HCT116 (cell line): ENCODE results near the gene AQP1. TPM values are rescaled to one million over a fixed set of nuclear protein-coding genes. Genes with fewer than 3 reads are reported as not detected.

Experiments
- ATAC-seq: fragments of 200-7000 bp; cut with Tn5 transposase; 2 replicates; pipeline ENCODE4 v1.9.1; 2020; ENCODE audit warnings: mild to moderate bottlenecking, moderate library complexity
- BruUV-seq: library from RNA; stranded (reverse); fragments of 400-500 nt; replicated peaks from 2 replicates; lab custom pipeline; 2021; lab: Mats Ljungman, UMichigan
- CTCF ChIA-PET: fragments of 300-600 bp; sonication (Branson Sonifier 250); formaldehyde crosslinking; loops from one replicate; lab custom pipeline; 2021; ENCODE audit warnings: antibody characterized with exemption; lab: Charles Lee
- POLR2A ChIA-PET: fragments of 300-600, 350-600 bp; sonication (Branson Sonifier 250); formaldehyde crosslinking; loops from one replicate; lab custom pipeline; 2021; ENCODE audit warnings: antibody characterized with exemption; lab: Charles Lee
- RAD21 ChIA-PET, 2 experiments: fragments of 300-600 bp; sonication (Branson Sonifier 250); formaldehyde crosslinking; loops; one replicate each; lab custom pipeline; 2023; ENCODE audit warnings: low total read pairs in 2 of 2; ENCODE audit not compliant: uncharacterized antibody in 2 of 2, unreplicated experiment in 2 of 2, low non-redundant PET in 1 of 2; lab: Charles Lee
- DNase-seq: peaks from one replicate; pipeline ENCODE4 v3.0.0-alpha.2; 2010; ENCODE audit warnings: low read depth, low spot score
- H2AFZ ChIP-seq: fragments of 200-600 bp; shearing (Covaris generic), sonication (generic); 2 replicates; pipeline ENCODE4 v1.6.1; 2017; ENCODE audit warnings: low read depth, mixed run types, mixed read lengths, antibody characterized with exemption, low read length; ENCODE audit not compliant: poor library complexity, severe bottlenecking
- H3K27ac ChIP-seq: 2 replicates; pipeline ENCODE4 v1.5.1; 2012; ENCODE audit warnings: low read depth, low read length
- H3K27me3 ChIP-seq: fragments of 200-600 bp; sonication (generic); 2 replicates; pipeline ENCODE4 v1.6.1; 2016; ENCODE audit warnings: mixed run types, low read length, mixed read lengths; ENCODE audit not compliant: insufficient read depth
- H3K36me3 ChIP-seq, 2 experiments: fragments of 200-500 bp in 1 of 2; fragments of 200-600 bp in 1 of 2; sonication (Bioruptor generic) in 1 of 2; sonication (generic) in 1 of 2; 2 replicates each; pipeline versions ENCODE4 v1.5.1 to v1.6.1; 2014 to 2016; ENCODE audit warnings: low read length in 2 of 2, inconsistent platforms in 1 of 2, mixed read lengths in 1 of 2, mixed run types in 1 of 2; ENCODE audit not compliant: insufficient read depth in 2 of 2, control insufficient read depth in 1 of 2
- H3K4me1 ChIP-seq, 2 experiments: fragments of 200-600 bp in 1 of 2; sonication (generic) in 1 of 2; 2 replicates each; pipeline versions ENCODE4 v1.5.1 to v1.6.1; 2012 to 2017; ENCODE audit warnings: low read length in 2 of 2, inconsistent platforms in 1 of 2, mild to moderate bottlenecking in 1 of 2, mixed read lengths in 1 of 2, mixed run types in 1 of 2, moderate library complexity in 1 of 2; ENCODE audit not compliant: insufficient read depth in 2 of 2, control insufficient read depth in 1 of 2
- H3K4me2 ChIP-seq: fragments of 200-600 bp; sonication (generic); 2 replicates; pipeline ENCODE4 v1.6.1; 2017; ENCODE audit warnings: mixed run types, low read length, mixed read lengths
- H3K4me3 ChIP-seq, 2 experiments: fragments of 200-600 bp in 1 of 2; sonication (generic) in 1 of 2; replicated peaks in 1 of 2; 2 replicates each; pipeline ENCODE4 v1.5.1; 2011 to 2016; ENCODE audit warnings: low read length in 2 of 2, control low read depth in 1 of 2, low read depth in 1 of 2, mild to moderate bottlenecking in 1 of 2, mixed read lengths in 1 of 2, mixed run types in 1 of 2
- H3K79me2 ChIP-seq: fragments of 200-600 bp; sonication (generic); 2 replicates; pipeline ENCODE4 v1.6.1; 2017; ENCODE audit warnings: mild to moderate bottlenecking, mixed run types, low read length, moderate library complexity, mixed read lengths; ENCODE audit not compliant: insufficient read depth
- H3K9ac ChIP-seq: fragments of 200-600 bp; sonication (generic); 2 replicates; pipeline ENCODE4 v1.6.1; 2016; ENCODE audit warnings: low read length, mixed read lengths
- H3K9me2 ChIP-seq: fragments of 200-600 bp; sonication (generic), shearing (Covaris generic); 2 replicates; pipeline ENCODE4 v1.6.1; 2017; ENCODE audit warnings: mixed run types, mild to moderate bottlenecking, moderate library complexity; ENCODE audit not compliant: insufficient read depth
- H3K9me3 ChIP-seq, 2 experiments: fragments of 200-500 bp in 1 of 2; fragments of 200-600 bp in 1 of 2; sonication (Bioruptor generic) in 1 of 2; sonication (generic) in 1 of 2; 2 replicates each; pipeline ENCODE4 v1.6.1; 2014 to 2017; ENCODE audit warnings: low read length in 2 of 2, mixed read lengths in 2 of 2, inconsistent platforms in 1 of 2, low read depth in 1 of 2, mild to moderate bottlenecking in 1 of 2, mixed run types in 1 of 2, moderate library complexity in 1 of 2; ENCODE audit not compliant: control insufficient read depth in 1 of 2, insufficient read depth in 1 of 2
- H4K20me1 ChIP-seq: fragments of 200-600 bp; sonication (generic), shearing (Covaris generic); 2 replicates; pipeline ENCODE4 v1.6.1; 2017; ENCODE audit warnings: mixed run types, mild to moderate bottlenecking, moderate library complexity; ENCODE audit not compliant: insufficient read depth
- EGR1 ChIP-seq: IDR thresholded peaks from 2 replicates; pipeline ENCODE4 v1.6.1; 2012; ENCODE audit warnings: low read depth
- ELF1 ChIP-seq: IDR thresholded peaks from 2 replicates; pipeline ENCODE4 v1.6.1; 2012; ENCODE audit warnings: low read depth, borderline replicate concordance
- EZH2 ChIP-seq: fragments of 200-600 bp; sonication (generic); IDR thresholded peaks from 2 replicates; pipeline ENCODE4 v1.6.1; 2017; ENCODE audit warnings: antibody characterized with exemption, mixed run types
- FOSL1 ChIP-seq: IDR thresholded peaks from 2 replicates; pipeline ENCODE4 v1.6.1; 2012; ENCODE audit warnings: low read depth
- JUND ChIP-seq: IDR thresholded peaks from 2 replicates; pipeline ENCODE4 v1.6.1; 2012
- POLR2A ChIP-seq: IDR thresholded peaks from 2 replicates; pipeline ENCODE4 v1.7.0; 2011; ENCODE audit warnings: borderline replicate concordance; ENCODE audit not compliant: insufficient read depth, insufficient read length; ENCODE audit errors: extremely low read depth
- POLR2AphosphoS5 ChIP-seq: IDR thresholded peaks from 2 replicates; pipeline ENCODE4 v1.6.1; 2011; ENCODE audit warnings: mild to moderate bottlenecking, low read depth, low read length, moderate library complexity
- RAD21 ChIP-seq: IDR thresholded peaks from 2 replicates; pipeline ENCODE4 v1.6.1; 2012; ENCODE audit warnings: low read depth, mild to moderate bottlenecking
- SIN3A ChIP-seq: IDR thresholded peaks from 2 replicates; pipeline ENCODE4 v1.6.1; 2012; ENCODE audit warnings: low read depth
- SP1 ChIP-seq: IDR thresholded peaks from 2 replicates; pipeline ENCODE4 v1.6.1; 2012; ENCODE audit warnings: low read depth
- TCF7L2 ChIP-seq: IDR thresholded peaks from 2 replicates; pipeline ENCODE4 v1.7.0; 2011; ENCODE audit warnings: borderline replicate concordance, inconsistent platforms; ENCODE audit not compliant: insufficient read depth, insufficient read length; ENCODE audit errors: extremely low read depth
- YY1 ChIP-seq: IDR thresholded peaks from 2 replicates; pipeline ENCODE4 v1.6.1; 2011; ENCODE audit warnings: low read length, low read depth, moderate library complexity, mild to moderate bottlenecking; ENCODE audit not compliant: insufficient replicate concordance; ENCODE audit errors: extremely low read depth
- ZNF274 ChIP-seq: fragments of 200-500 bp; sonication (Bioruptor generic); IDR thresholded peaks from 2 replicates; pipeline ENCODE4 v1.6.1; 2014; ENCODE audit warnings: mild to moderate bottlenecking, low read depth, low read length, inconsistent platforms
- intact Hi-C: fragments of 100-400 bp; cut with micrococcal nuclease; formaldehyde crosslinking; loops from 2 replicates; pipeline ENCODE4 v1.10.0; 2022
- total RNA-seq: library from RNA; stranded (reverse); gene quantifications from one replicate; pipeline ENCODE4 v1.2.1, GENCODE V29; 2021; ENCODE audit not compliant: unreplicated experiment
- TF ChIP-seq, protein P1 (sequence below), 3 experiments: fragments of 200-600 bp in 1 of 3; sonication (generic) in 1 of 3; IDR thresholded peaks in 2 of 3; conservative IDR thresholded peaks in 1 of 3; 2 replicates each; pipeline ENCODE4 v1.5.1; 2012 to 2017; ENCODE audit warnings: low read depth in 2 of 3, low read length in 2 of 3, antibody characterized with exemption in 1 of 3, borderline replicate concordance in 1 of 3, control low read depth in 1 of 3, mild to moderate bottlenecking in 1 of 3, mixed read lengths in 1 of 3, mixed run types in 1 of 3, moderate library complexity in 1 of 3; ENCODE audit not compliant: insufficient read depth in 1 of 3
- TF ChIP-seq, protein P2 (sequence below): IDR thresholded peaks from 2 replicates; pipeline ENCODE4 v1.6.1; 2012
- TF ChIP-seq, protein P3 (sequence below): IDR thresholded peaks from 2 replicates; pipeline ENCODE4 v1.6.1; 2012
- TF ChIP-seq, protein P4 (sequence below): IDR thresholded peaks from 2 replicates; pipeline ENCODE4 v1.6.1; 2011; ENCODE audit warnings: mild to moderate bottlenecking, low read length, moderate library complexity; ENCODE audit not compliant: insufficient replicate concordance; ENCODE audit errors: extremely low read depth

Gene AQP1
- total RNA-seq, 1 experiment from 2014 or later = 2.0 TPM

DNA sequence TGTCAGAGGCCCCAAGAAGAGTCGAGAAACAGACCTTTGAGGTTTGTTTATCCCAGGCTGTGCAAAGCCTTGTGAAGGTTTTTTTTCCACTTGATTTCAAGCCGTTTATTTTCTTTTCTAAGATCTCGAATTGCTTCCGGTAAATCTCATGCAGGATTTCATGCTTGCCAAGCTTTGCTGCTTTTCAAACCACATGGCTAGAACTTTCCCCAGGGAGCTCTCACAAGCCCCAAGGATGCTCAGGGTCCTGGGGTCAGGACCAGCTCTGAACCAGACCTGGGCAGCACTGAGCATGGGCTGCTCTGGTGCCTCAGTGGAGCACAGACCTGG is 48.0 kb upstream of the AQP1 start:
- intact Hi-C loops = no loop called here
- ChIA-PET POLR2A (no interaction called here), RAD21 (no interaction called here), CTCF (no interaction called here)
- Histone ChIP-seq H3K9ac (no peak overlapping the region), H3K27me3 (no peaks in the 10 kb centered on the region), H3K4me1 (no peaks in the 10 kb centered on the region), H3K9me3 (no peaks in the 10 kb centered on the region), H3K4me2 (no peak overlapping the region), H3K9me2 (no peaks in the 10 kb centered on the region), H3K36me3 (no peaks in the 10 kb centered on the region; a peak in 1 of 4 replicates), H4K20me1 (no peaks in the 10 kb centered on the region), H2AFZ (no peak overlapping the region), H3K4me3 (no peak overlapping the region), H3K27ac (no peak overlapping the region), H3K79me2 (no peaks in the 10 kb centered on the region)
- no TSS peak for BruUV-seq
- ATAC-seq (no peak), DNase-seq (no peak)
- TF ChIP-seq, protein P1, sequence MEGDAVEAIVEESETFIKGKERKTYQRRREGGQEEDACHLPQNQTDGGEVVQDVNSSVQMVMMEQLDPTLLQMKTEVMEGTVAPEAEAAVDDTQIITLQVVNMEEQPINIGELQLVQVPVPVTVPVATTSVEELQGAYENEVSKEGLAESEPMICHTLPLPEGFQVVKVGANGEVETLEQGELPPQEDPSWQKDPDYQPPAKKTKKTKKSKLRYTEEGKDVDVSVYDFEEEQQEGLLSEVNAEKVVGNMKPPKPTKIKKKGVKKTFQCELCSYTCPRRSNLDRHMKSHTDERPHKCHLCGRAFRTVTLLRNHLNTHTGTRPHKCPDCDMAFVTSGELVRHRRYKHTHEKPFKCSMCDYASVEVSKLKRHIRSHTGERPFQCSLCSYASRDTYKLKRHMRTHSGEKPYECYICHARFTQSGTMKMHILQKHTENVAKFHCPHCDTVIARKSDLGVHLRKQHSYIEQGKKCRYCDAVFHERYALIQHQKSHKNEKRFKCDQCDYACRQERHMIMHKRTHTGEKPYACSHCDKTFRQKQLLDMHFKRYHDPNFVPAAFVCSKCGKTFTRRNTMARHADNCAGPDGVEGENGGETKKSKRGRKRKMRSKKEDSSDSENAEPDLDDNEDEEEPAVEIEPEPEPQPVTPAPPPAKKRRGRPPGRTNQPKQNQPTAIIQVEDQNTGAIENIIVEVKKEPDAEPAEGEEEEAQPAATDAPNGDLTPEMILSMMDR (IDR thresholded peaks at IDR 0.05 in 2 of 3, conservative IDR thresholded peaks at IDR 0.05 in 1 of 3; ENCODE audit: borderline replicate concordance in 1 of 3, insufficient read depth in 1 of 3, low read depth in 2 of 3, low read length in 2 of 3) = no peak
- no peak for TF ChIP-seq FOSL1
- no peak for TF ChIP-seq POLR2A
- TF ChIP-seq, protein P2, sequence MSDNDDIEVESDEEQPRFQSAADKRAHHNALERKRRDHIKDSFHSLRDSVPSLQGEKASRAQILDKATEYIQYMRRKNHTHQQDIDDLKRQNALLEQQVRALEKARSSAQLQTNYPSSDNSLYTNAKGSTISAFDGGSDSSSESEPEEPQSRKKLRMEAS = no peak
- no peak for TF ChIP-seq SIN3A
- no peak for TF ChIP-seq EGR1
- TF ChIP-seq YY1 = no peak
- no peak for TF ChIP-seq EZH2

DNA sequence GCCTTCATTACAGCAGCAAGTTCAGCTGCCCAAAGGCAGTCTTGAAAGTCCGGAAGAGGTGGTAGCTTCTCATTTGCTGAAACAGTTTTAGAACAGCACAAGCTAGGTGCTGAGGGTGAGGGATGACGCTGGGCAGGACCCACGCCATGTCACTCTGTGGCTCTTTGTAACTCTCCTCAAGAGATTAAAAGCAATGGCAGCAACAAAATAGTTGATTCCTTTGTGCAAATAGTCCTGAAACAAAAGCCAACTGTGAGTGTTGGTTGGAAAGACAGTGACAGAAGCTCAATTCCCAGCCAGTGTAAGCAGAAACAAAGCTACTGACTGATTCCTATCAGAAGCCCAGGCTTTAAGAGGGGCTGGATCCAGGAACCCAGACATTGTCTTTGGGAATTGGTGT is 47.6 kb upstream of the AQP1 start:
- no peaks in the 10 kb centered on the region for H4K20me1 ChIP-seq
- ATAC-seq = no peak
- no peaks in the 10 kb centered on the region for H3K36me3 ChIP-seq
- ChIA-PET RAD21 (no interaction called here), POLR2A (no interaction called here), CTCF (no interaction called here)
- BruUV-seq = no TSS peak
- no peak for DNase-seq
- intact Hi-C loops = no loop called here
- no peaks in the 10 kb centered on the region for H3K79me2 ChIP-seq
- H3K4me2 ChIP-seq = no peak overlapping the region
- no peaks in the 10 kb centered on the region for H3K9me3 ChIP-seq
- no peaks in the 10 kb centered on the region for H3K9me2 ChIP-seq
- no peak overlapping the region for H3K4me3 ChIP-seq
- H3K27me3 ChIP-seq = no peaks in the 10 kb centered on the region
- no peaks in the 10 kb centered on the region for H3K4me1 ChIP-seq
- H3K9ac ChIP-seq = no peak overlapping the region
- no peak overlapping the region for H2AFZ ChIP-seq
- no peak overlapping the region for H3K27ac ChIP-seq
- no peak for TF ChIP-seq SIN3A
- no peak for TF ChIP-seq EZH2
- TF ChIP-seq ELF1 = no peak
- TF ChIP-seq POLR2A = no peak
- TF ChIP-seq, protein P3, sequence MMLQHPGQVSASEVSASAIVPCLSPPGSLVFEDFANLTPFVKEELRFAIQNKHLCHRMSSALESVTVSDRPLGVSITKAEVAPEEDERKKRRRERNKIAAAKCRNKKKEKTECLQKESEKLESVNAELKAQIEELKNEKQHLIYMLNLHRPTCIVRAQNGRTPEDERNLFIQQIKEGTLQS = no peak
- no peak for TF ChIP-seq SP1
- TF ChIP-seq FOSL1 = no peak
- no peak for TF ChIP-seq RAD21
- TF ChIP-seq EGR1 = no peak
- TF ChIP-seq YY1 = no peak
- TF ChIP-seq POLR2AphosphoS5 = no peak
- no peak for TF ChIP-seq ZNF274
- TF ChIP-seq JUND = no peak
- TF ChIP-seq, protein P4, sequence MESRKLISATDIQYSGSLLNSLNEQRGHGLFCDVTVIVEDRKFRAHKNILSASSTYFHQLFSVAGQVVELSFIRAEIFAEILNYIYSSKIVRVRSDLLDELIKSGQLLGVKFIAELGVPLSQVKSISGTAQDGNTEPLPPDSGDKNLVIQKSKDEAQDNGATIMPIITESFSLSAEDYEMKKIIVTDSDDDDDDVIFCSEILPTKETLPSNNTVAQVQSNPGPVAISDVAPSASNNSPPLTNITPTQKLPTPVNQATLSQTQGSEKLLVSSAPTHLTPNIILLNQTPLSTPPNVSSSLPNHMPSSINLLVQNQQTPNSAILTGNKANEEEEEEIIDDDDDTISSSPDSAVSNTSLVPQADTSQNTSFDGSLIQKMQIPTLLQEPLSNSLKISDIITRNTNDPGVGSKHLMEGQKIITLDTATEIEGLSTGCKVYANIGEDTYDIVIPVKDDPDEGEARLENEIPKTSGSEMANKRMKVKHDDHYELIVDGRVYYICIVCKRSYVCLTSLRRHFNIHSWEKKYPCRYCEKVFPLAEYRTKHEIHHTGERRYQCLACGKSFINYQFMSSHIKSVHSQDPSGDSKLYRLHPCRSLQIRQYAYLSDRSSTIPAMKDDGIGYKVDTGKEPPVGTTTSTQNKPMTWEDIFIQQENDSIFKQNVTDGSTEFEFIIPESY = no peak
- no peak for TF ChIP-seq TCF7L2
